ENCODE results near the gene PGM1.
"Not testable (repeated sequence)": the region's sequence is repeated elsewhere in the genome, so short reads cannot be mapped to it uniquely, and the experiment has no call there.

The PGM1 gene

DNA sequence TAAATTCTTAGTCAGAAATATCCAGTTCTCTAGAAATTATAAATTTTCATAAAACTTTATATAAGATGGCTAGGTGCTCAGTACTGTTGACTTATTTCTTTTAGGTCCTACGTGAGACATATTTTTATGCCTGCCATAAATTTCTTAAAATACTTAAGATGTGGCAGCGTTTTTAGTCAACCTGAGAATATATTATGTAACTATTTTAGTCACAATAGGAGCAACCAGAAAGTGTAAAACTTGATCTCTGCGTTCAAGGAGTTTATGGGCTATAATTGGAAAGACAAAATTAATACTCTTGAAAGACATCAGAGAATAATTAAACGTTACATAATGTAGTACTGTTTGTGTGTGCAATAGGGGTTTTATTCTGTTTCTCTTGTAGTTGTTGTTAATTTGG, 24.1 kb upstream of the PGM1 start:
- Histone ChIP-seq H3K27ac (ENCODE audit: low read depth, low read length) (no peak overlapping the region), H3K36me3 (ENCODE audit: control insufficient read depth, low read length) (no peaks in the 10 kb centered on the region), H3K27me3 (ENCODE audit: control insufficient read depth, low read length) (no peaks in the 10 kb centered on the region), H3K4me3 (ENCODE audit: low read length) (no peak overlapping the region), H3K4me1 (ENCODE audit: control insufficient read depth, low read length) (peaks cover 10% of the 10 kb centered on the region), H3K9me3 (ENCODE audit: control insufficient read depth, insufficient read depth, low read length) (no peaks in the 10 kb centered on the region; the same call in 1 of the 2 replicates), H3K4me2 (ENCODE audit: low read length) (no peak overlapping the region), H3K79me2 (ENCODE audit: control insufficient read depth, low read length) (no peaks in the 10 kb centered on the region), H3F3A (ENCODE audit: control insufficient read depth, insufficient read depth) (no peaks in the 10 kb centered on the region), H4K20me1 (ENCODE audit: control insufficient read depth, insufficient read depth, low read depth, low read length) (no peaks in the 10 kb centered on the region), H3K9me2 (replicated peaks; ENCODE audit: control insufficient read depth, low read length) (no peaks in the 10 kb centered on the region)
- TF ChIP-seq, protein P1, sequence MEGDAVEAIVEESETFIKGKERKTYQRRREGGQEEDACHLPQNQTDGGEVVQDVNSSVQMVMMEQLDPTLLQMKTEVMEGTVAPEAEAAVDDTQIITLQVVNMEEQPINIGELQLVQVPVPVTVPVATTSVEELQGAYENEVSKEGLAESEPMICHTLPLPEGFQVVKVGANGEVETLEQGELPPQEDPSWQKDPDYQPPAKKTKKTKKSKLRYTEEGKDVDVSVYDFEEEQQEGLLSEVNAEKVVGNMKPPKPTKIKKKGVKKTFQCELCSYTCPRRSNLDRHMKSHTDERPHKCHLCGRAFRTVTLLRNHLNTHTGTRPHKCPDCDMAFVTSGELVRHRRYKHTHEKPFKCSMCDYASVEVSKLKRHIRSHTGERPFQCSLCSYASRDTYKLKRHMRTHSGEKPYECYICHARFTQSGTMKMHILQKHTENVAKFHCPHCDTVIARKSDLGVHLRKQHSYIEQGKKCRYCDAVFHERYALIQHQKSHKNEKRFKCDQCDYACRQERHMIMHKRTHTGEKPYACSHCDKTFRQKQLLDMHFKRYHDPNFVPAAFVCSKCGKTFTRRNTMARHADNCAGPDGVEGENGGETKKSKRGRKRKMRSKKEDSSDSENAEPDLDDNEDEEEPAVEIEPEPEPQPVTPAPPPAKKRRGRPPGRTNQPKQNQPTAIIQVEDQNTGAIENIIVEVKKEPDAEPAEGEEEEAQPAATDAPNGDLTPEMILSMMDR (IDR thresholded peaks at IDR 0.05; ENCODE audit: low read depth, low read length, poor library complexity, severe bottlenecking): no peak
- TF ChIP-seq EZH2phosphoT487 (IDR thresholded peaks at IDR 0.05; ENCODE audit: borderline replicate concordance, low read length): no peak

DNA sequence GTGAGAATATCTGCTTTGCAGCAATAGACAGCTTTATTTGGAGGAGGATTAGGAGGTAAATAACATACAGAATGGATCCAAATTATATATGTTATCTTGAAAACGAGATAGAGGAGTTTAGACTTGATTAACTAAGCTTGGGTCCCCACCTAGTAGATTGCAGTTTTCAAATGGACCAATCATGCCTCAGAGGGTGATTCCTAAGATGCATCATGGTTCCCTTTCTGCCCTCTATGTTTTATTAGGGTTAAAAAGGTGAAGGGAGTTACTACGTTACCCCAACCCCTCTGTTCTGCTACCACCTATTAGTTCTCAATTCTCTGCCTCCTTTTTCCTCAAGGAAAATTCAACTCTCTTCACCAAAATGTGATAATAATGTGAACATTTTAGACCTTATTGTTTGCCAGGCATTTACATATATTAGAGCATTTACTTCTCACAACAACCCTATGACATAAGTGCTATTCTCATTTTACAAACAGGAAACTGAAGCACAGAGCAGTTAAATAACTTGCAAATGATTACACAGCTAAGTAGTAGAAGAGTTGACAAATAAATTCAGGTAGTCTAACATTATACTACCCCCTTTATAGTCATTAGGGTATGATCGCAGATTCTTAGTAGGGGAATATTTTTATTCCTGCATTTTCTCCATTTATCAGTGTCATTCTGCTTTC, 23.4 kb upstream of the PGM1 start:
- TF ChIP-seq, protein P1 (IDR thresholded peaks at IDR 0.05; ENCODE audit: low read depth, low read length, poor library complexity, severe bottlenecking): no peak
- no peak for TF ChIP-seq EZH2phosphoT487 (IDR thresholded peaks at IDR 0.05; ENCODE audit: borderline replicate concordance, low read length)

DNA sequence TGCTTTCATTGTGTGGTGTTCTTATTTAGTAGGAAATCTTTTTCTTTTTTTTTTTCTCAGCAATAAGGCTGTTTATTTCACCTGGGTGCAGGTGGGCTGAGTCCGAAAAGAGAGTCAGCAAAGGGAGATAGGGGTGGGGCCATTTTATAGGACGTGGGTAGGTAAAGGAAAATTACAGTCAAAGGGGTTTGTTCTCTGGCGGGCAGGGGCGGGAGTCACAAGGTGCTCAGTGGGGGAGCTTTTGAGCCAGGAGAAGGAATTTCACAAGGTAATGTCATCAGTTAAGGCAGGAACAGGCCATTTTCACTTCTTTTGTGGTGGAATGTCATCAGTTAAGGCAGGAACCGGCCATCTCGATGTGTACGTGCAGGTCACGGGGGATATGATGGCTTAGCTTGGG, 20.5 kb upstream of the PGM1 start:
- H3K9me2 ChIP-seq (replicated peaks; ENCODE audit: control insufficient read depth, low read length); H3K4me2 ChIP-seq (ENCODE audit: low read length); H3K36me3 ChIP-seq (ENCODE audit: control insufficient read depth, low read length); H3F3A ChIP-seq (ENCODE audit: control insufficient read depth, insufficient read depth); H3K4me3 ChIP-seq (ENCODE audit: low read length); H3K79me2 ChIP-seq (ENCODE audit: control insufficient read depth, low read length); H3K4me1 ChIP-seq (ENCODE audit: control insufficient read depth, low read length); H3K9me3 ChIP-seq (ENCODE audit: control insufficient read depth, insufficient read depth, low read length); H3K27me3 ChIP-seq (ENCODE audit: control insufficient read depth, low read length); H3K27ac ChIP-seq (ENCODE audit: low read depth, low read length); H4K20me1 ChIP-seq (ENCODE audit: control insufficient read depth, insufficient read depth, low read depth, low read length): not testable (repeated sequence)

More for the DNA sequence above, 23.4 kb upstream of the PGM1 start:
- no peaks in the 10 kb centered on the region for H3K27me3 ChIP-seq (ENCODE audit: control insufficient read depth, low read length)
- H3K9me3 ChIP-seq (ENCODE audit: control insufficient read depth, insufficient read depth, low read length): no peaks in the 10 kb centered on the region; the same call in 1 of the 2 replicates
- no peaks in the 10 kb centered on the region for H3K79me2 ChIP-seq (ENCODE audit: control insufficient read depth, low read length)
- no peaks in the 10 kb centered on the region for H3K9me2 ChIP-seq (replicated peaks; ENCODE audit: control insufficient read depth, low read length)
- no peak overlapping the region for H3K4me2 ChIP-seq (ENCODE audit: low read length)
- H4K20me1 ChIP-seq (ENCODE audit: control insufficient read depth, insufficient read depth, low read depth, low read length): no peaks in the 10 kb centered on the region
- H3K4me3 ChIP-seq (ENCODE audit: low read length): no peak overlapping the region
- no peak overlapping the region for H3K27ac ChIP-seq (ENCODE audit: low read depth, low read length)
- H3K4me1 ChIP-seq (ENCODE audit: control insufficient read depth, low read length): peaks cover 10% of the 10 kb centered on the region
- H3K36me3 ChIP-seq (ENCODE audit: control insufficient read depth, low read length): no peaks in the 10 kb centered on the region
- no peaks in the 10 kb centered on the region for H3F3A ChIP-seq (ENCODE audit: control insufficient read depth, insufficient read depth)

DNA sequence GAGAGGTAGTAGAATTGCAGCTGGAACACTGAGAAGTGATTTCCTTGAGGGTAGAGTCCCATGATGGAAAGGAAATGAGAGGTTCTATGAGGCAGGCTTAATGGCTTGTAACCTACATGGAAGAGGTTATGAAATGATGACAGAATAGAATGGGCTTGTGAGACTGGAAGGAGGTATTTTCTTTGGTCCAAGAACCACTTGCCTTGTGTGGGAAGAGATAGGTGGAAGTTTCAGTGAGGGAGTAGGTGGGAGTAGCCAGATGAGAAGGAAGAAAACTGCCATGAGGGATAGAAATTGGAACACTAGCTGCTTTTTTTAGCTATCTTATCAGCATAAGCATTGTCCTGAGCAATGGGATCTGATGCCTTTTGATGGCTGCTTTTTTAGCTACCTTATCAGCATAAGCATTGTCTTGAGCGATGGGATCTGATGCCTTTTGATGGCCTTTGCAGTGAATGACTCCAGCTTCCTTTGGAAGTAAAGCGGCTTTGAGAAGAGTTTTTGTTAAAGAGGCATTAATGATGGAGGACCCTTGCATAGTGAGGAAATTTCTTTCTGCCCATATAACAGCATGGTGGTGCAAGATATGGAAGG, 18.9 kb upstream of the PGM1 start:
- not testable (repeated sequence) for H4K20me1 ChIP-seq (ENCODE audit: control insufficient read depth, insufficient read depth, low read depth, low read length); H3K4me2 ChIP-seq (ENCODE audit: low read length); H3K9me2 ChIP-seq (replicated peaks; ENCODE audit: control insufficient read depth, low read length); H3K27me3 ChIP-seq (ENCODE audit: control insufficient read depth, low read length); H3K9me3 ChIP-seq (ENCODE audit: control insufficient read depth, insufficient read depth, low read length); H3K79me2 ChIP-seq (ENCODE audit: control insufficient read depth, low read length); H3K27ac ChIP-seq (ENCODE audit: low read depth, low read length); H3K36me3 ChIP-seq (ENCODE audit: control insufficient read depth, low read length); H3F3A ChIP-seq (ENCODE audit: control insufficient read depth, insufficient read depth); H3K4me3 ChIP-seq (ENCODE audit: low read length); H3K4me1 ChIP-seq (ENCODE audit: control insufficient read depth, low read length)
